PC-3 (cell line): ENCODE measurements around the gene PHAX.

Source experiments
- EZH2 ChIP-seq: fragments of 300-600 bp; sonication (generic); IDR thresholded peaks from one replicate; pipeline ENCODE4 v1.6.1; 2017; ENCODE audit warnings: antibody characterized with exemption, mild to moderate bottlenecking, low read length; ENCODE audit not compliant: unreplicated experiment
- EZH2phosphoT487 ChIP-seq: fragments of 300-600 bp; sonication (generic); IDR thresholded peaks from 2 replicates; pipeline ENCODE4 v1.6.1; 2018; ENCODE audit warnings: mild to moderate bottlenecking, antibody characterized with exemption, low read length, borderline replicate concordance
- TF ChIP-seq, protein P1 (sequence below): fragments of 300-600 bp; sonication (generic); conservative IDR thresholded peaks from 2 replicates; pipeline ENCODE4 v1.5.1; 2017; ENCODE audit warnings: antibody characterized with exemption, low read depth, mild to moderate bottlenecking, low read length

DNA sequence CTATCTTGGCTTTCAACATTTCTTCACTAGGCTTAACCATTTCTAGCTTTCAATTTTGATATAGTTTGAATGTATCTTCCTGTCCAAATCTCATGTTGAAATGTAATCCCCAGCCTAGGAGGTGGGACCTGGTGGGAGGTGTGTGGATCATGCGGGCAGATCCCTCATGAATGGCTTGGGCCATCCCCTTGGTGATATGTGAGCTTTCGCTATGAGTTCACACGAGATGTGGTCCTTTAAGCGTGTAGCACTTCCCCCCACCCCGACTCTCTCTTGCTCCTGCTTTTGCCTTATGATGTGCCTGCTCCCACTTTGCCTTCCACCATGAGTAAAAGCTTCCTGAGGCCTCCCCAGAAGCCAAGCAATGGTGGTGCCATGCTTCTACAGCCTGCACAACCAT, 40.6 kb downstream of the PHAX start:
- TF ChIP-seq, protein P1, sequence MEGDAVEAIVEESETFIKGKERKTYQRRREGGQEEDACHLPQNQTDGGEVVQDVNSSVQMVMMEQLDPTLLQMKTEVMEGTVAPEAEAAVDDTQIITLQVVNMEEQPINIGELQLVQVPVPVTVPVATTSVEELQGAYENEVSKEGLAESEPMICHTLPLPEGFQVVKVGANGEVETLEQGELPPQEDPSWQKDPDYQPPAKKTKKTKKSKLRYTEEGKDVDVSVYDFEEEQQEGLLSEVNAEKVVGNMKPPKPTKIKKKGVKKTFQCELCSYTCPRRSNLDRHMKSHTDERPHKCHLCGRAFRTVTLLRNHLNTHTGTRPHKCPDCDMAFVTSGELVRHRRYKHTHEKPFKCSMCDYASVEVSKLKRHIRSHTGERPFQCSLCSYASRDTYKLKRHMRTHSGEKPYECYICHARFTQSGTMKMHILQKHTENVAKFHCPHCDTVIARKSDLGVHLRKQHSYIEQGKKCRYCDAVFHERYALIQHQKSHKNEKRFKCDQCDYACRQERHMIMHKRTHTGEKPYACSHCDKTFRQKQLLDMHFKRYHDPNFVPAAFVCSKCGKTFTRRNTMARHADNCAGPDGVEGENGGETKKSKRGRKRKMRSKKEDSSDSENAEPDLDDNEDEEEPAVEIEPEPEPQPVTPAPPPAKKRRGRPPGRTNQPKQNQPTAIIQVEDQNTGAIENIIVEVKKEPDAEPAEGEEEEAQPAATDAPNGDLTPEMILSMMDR, result no peak
- TF ChIP-seq EZH2 (no peak), EZH2phosphoT487 (no peak)
